WTC11 (cell line): ENCODE data around the gene HPCA. TPM values are rescaled to one million over a fixed set of nuclear protein-coding genes. Genes with fewer than 3 reads are reported as not detected.

Experiments
- ATAC-seq: fragments of 200-7000 bp; cut with Tn5 transposase; 2 replicates; pipeline ENCODE4 v1.10.0; 2021; ENCODE audit warnings: mild to moderate bottlenecking, moderate library complexity
- CTCF ChIA-PET: fragments of 300-600 bp; sonication (Branson Sonifier 250); formaldehyde crosslinking; loops from one replicate; lab custom pipeline; 2021; ENCODE audit warnings: antibody characterized with exemption; lab: Charles Lee
- POLR2A ChIA-PET: fragments of 350-600 bp; sonication (Branson Sonifier 250); formaldehyde crosslinking; loops from one replicate; lab custom pipeline; 2021; ENCODE audit warnings: antibody characterized with exemption; lab: Charles Lee
- DNase-seq: peaks from one replicate; pipeline ENCODE4 v3.0.0; 2021; ENCODE audit warnings: low spot score
- H3K27ac Mint-ChIP-seq: 2 replicates; pipeline ENCODE4 v1.8.0; 2021; ENCODE audit warnings: mixed read lengths
- H3K27me3 Mint-ChIP-seq: 2 replicates; pipeline ENCODE4 v1.8.0; 2021; ENCODE audit warnings: low read depth, mild to moderate bottlenecking, moderate library complexity, mixed read lengths
- H3K36me3 Mint-ChIP-seq: 2 replicates; pipeline ENCODE4 v1.8.0; 2021; ENCODE audit warnings: mixed read lengths
- H3K4me1 Mint-ChIP-seq: 2 replicates; pipeline ENCODE4 v1.8.0; 2022; ENCODE audit warnings: mixed read lengths
- H3K4me3 Mint-ChIP-seq: 2 replicates; pipeline ENCODE4 v1.8.0; 2021; ENCODE audit warnings: mild to moderate bottlenecking, moderate library complexity, mixed read lengths
- H3K9me3 Mint-ChIP-seq: 2 replicates; pipeline ENCODE4 v1.8.0; 2021; ENCODE audit warnings: mixed read lengths
- AFF4 ChIP-seq: sonication (generic); formaldehyde crosslinking; IDR thresholded peaks from 2 replicates; pipeline ENCODE4 v1.8.1; 2023; ENCODE audit warnings: mild to moderate bottlenecking, missing genetic modification reagents, borderline replicate concordance
- CDX4 ChIP-seq: fragments of 250-450 bp; sonication (Bioruptor Pico); IDR thresholded peaks from 2 replicates; pipeline ENCODE4 v1.9.0; 2021; ENCODE audit warnings: moderate library complexity, mild to moderate bottlenecking, inconsistent platforms, borderline replicate concordance
- E2F1 ChIP-seq: sonication (generic); formaldehyde crosslinking; IDR thresholded peaks from 2 replicates; pipeline ENCODE4 v1.8.0; 2022; ENCODE audit warnings: mild to moderate bottlenecking, missing genetic modification reagents
- E2F4 ChIP-seq: sonication (generic); formaldehyde crosslinking; IDR thresholded peaks from 2 replicates; pipeline ENCODE4 v1.8.1; 2022; ENCODE audit warnings: low read depth, mild to moderate bottlenecking, moderate library complexity, missing genetic modification reagents, borderline replicate concordance
- ETV6 ChIP-seq: sonication (generic); formaldehyde crosslinking; IDR thresholded peaks from 2 replicates; pipeline ENCODE4 v1.8.1; 2022; ENCODE audit warnings: mild to moderate bottlenecking, missing genetic modification reagents
- FOXJ3 ChIP-seq: sonication (generic); formaldehyde crosslinking; IDR thresholded peaks from 2 replicates; pipeline ENCODE4 v1.9.0; 2021; ENCODE audit warnings: missing genetic modification reagents, mild to moderate bottlenecking, borderline replicate concordance
- JUN ChIP-seq: sonication (generic); formaldehyde crosslinking; IDR thresholded peaks from 2 replicates; pipeline ENCODE4 v1.8.0; 2023; ENCODE audit warnings: mild to moderate bottlenecking, missing genetic modification reagents
- MLX ChIP-seq: sonication (generic); formaldehyde crosslinking; IDR thresholded peaks from 2 replicates; pipeline ENCODE4 v1.8.1; 2023; ENCODE audit warnings: mild to moderate bottlenecking, missing genetic modification reagents, moderate library complexity
- NR3C1 ChIP-seq: sonication (generic); formaldehyde crosslinking; conservative IDR thresholded peaks from 2 replicates; pipeline ENCODE4 v1.8.1; 2023; ENCODE audit warnings: low read depth, mild to moderate bottlenecking, missing genetic modification reagents
- OVOL2 ChIP-seq: fragments of 250-450 bp; sonication (Bioruptor Pico); IDR thresholded peaks from 2 replicates; pipeline ENCODE4 v1.9.0; 2021; ENCODE audit warnings: mild to moderate bottlenecking, borderline replicate concordance
- SOX15 ChIP-seq: fragments of 250-450 bp; sonication (Bioruptor Pico); IDR thresholded peaks from 2 replicates; pipeline ENCODE4 v1.9.0; 2021; ENCODE audit warnings: mild to moderate bottlenecking
- TEAD4 ChIP-seq: sonication (generic); formaldehyde crosslinking; IDR thresholded peaks from 2 replicates; pipeline ENCODE4 v1.8.0; 2022; ENCODE audit warnings: mild to moderate bottlenecking, missing genetic modification reagents
- TP53 ChIP-seq: sonication (generic); formaldehyde crosslinking; IDR thresholded peaks from 2 replicates; pipeline ENCODE4 v1.8.1; 2023; ENCODE audit warnings: mild to moderate bottlenecking, missing genetic modification reagents
- ZBTB43 ChIP-seq: sonication (generic); formaldehyde crosslinking; IDR thresholded peaks from 2 replicates; pipeline ENCODE4 v1.8.1; 2023; ENCODE audit warnings: mild to moderate bottlenecking, missing genetic modification reagents
- ZNF138 ChIP-seq: sonication (generic); formaldehyde crosslinking; conservative IDR thresholded peaks from 2 replicates; pipeline ENCODE4 v1.8.1; 2022; ENCODE audit warnings: mild to moderate bottlenecking, moderate library complexity, missing genetic modification reagents
- ZNF263 ChIP-seq: sonication (generic); formaldehyde crosslinking; IDR thresholded peaks from 2 replicates; pipeline ENCODE4 v1.8.1; 2022; ENCODE audit warnings: low read depth, mild to moderate bottlenecking, moderate library complexity, missing genetic modification reagents
- ZNF317 ChIP-seq: sonication (generic); formaldehyde crosslinking; IDR thresholded peaks from 2 replicates; pipeline ENCODE4 v1.8.1; 2023; ENCODE audit warnings: low read depth, mild to moderate bottlenecking, moderate library complexity, missing genetic modification reagents, borderline replicate concordance
- ZNF396 ChIP-seq: fragments of 250-450 bp; sonication (Bioruptor Pico); IDR thresholded peaks from 2 replicates; pipeline ENCODE4 v1.8.0; 2021; ENCODE audit warnings: mild to moderate bottlenecking, moderate library complexity, borderline replicate concordance
- ZNF425 ChIP-seq: fragments of 250-450 bp; sonication (Bioruptor Pico); conservative IDR thresholded peaks from 2 replicates; pipeline ENCODE4 v1.9.0; 2021; ENCODE audit warnings: mild to moderate bottlenecking
- ZNF671 ChIP-seq: fragments of 250-450 bp; sonication (Bioruptor Pico); IDR thresholded peaks from 2 replicates; pipeline ENCODE4 v1.8.0; 2021; ENCODE audit warnings: mild to moderate bottlenecking
- total RNA-seq: library from RNA; stranded (reverse); gene quantifications from 3 replicates; pipeline ENCODE4 v1.2.3, GENCODE V29; 2021

HPCA gene
- total RNA-seq, 1 experiment from 2014 or later: 1.9 TPM

GRCh38 chr1:32887623-32888022 lies 1.3 kb downstream of the HPCA start:
- Mint-ChIP-seq H3K36me3 (no peaks in the 10 kb centered on the region), H3K4me3 (no peak overlapping the region), H3K27me3 (peaks cover 88% of the 10 kb centered on the region), H3K27ac (no peak overlapping the region), H3K9me3 (peaks cover 5% of the 10 kb centered on the region), H3K4me1 (peaks cover 14% of the 10 kb centered on the region)
- ChIA-PET POLR2A (no interaction called here), CTCF (interaction anchor here (2.4 to 4.6 kb wide), 2 partner anchors 12 to 194 kb away, joined by 12 to 93 read pairs; partner anchors contain the start of gene AZIN2)
- no peak for DNase-seq
- no peak for ATAC-seq
- TF ChIP-seq ZBTB43 (CRISPR knock-in tag) (no peak), ZNF138 (no peak), NR3C1 (CRISPR knock-in tag) (no peak), ZNF396 (CRISPR knock-in tag) (no peak), ZNF317 (CRISPR knock-in tag) (no peak), MLX (CRISPR knock-in tag) (no peak), ZNF263 (no peak), SOX15 (CRISPR knock-in tag) (no peak), E2F4 (CRISPR knock-in tag) (no peak), E2F1 (CRISPR knock-in tag) (no peak), OVOL2 (no peak), TEAD4 (CRISPR knock-in tag) (no peak), JUN (CRISPR knock-in tag) (no peak), FOXJ3 (CRISPR knock-in tag) (no peak), ZNF671 (no peak), AFF4 (CRISPR knock-in tag) (no peak), ZNF425 (no peak), TP53 (CRISPR knock-in tag) (no peak), ETV6 (CRISPR knock-in tag) (no peak), CDX4 (CRISPR knock-in tag) (no peak)
